IMR-90 (cell line): ENCODE measurements around the gene FIGLA. TPM values are rescaled to one million over a fixed set of nuclear protein-coding genes. Genes with fewer than 3 reads are reported as not detected.
A peak's percentile ranks its signal among the peaks of the same experiment; 100 is the strongest.

Source experiments
- ATAC-seq: fragments of 200-7000 bp; cut with Tn5 transposase; 2 replicates; pipeline ENCODE4 v1.9.1; 2020; ENCODE audit warnings: low read depth, mild to moderate bottlenecking, moderate library complexity
- BruUV-seq: library from RNA; stranded (reverse); fragments of 400-500 nt; replicated peaks from 2 replicates; lab custom pipeline; 2021; lab: Mats Ljungman, UMichigan
- CTCF ChIA-PET: fragments of 300-600 bp; formaldehyde crosslinking; extraction: SDS; loops from one replicate; lab custom pipeline; 2021; ENCODE audit warnings: antibody characterized with exemption; lab: Yijun Ruan, JAX
- POLR2A ChIA-PET: fragments of 300-600 bp; sonication (Branson Sonifier 250); formaldehyde crosslinking; loops from one replicate; lab custom pipeline; 2022; ENCODE audit warnings: antibody characterized with exemption; ENCODE audit not compliant: unreplicated experiment; lab: Charles Lee
- DNase-seq: peaks from one replicate; pipeline ENCODE4 v3.0.0; 2013
- H2AFZ ChIP-seq: replicated peaks from 2 replicates; pipeline ENCODE3; 2013; ENCODE audit warnings: low read length, mild to moderate bottlenecking; ENCODE audit not compliant: poor library complexity
- H2AK5ac ChIP-seq: 2 replicates; pipeline ENCODE4 v1.6.1; 2013; ENCODE audit warnings: low read depth, low read length, inconsistent platforms
- H2AK9ac ChIP-seq: replicated peaks from 2 replicates; pipeline ENCODE3; 2013; ENCODE audit warnings: mild to moderate bottlenecking, low read depth, low read length, moderate library complexity; ENCODE audit not compliant: poor library complexity
- H2BK120ac ChIP-seq: 2 replicates; pipeline ENCODE4 v1.6.1; 2013; ENCODE audit warnings: low read depth, low read length, inconsistent platforms
- H2BK15ac ChIP-seq: 3 replicates; pipeline ENCODE4 v1.6.1; 2013; ENCODE audit warnings: low read depth, low read length, inconsistent platforms
- H2BK20ac ChIP-seq: 2 replicates; pipeline ENCODE4 v1.6.1; 2013; ENCODE audit warnings: low read depth, mild to moderate bottlenecking, inconsistent platforms, low read length, moderate library complexity
- H2BK5ac ChIP-seq: 2 replicates; pipeline ENCODE4 v1.6.1; 2013; ENCODE audit warnings: mild to moderate bottlenecking, low read depth, low read length, inconsistent platforms; ENCODE audit not compliant: poor library complexity, severe bottlenecking
- H3K14ac ChIP-seq: replicated peaks from 2 replicates; pipeline ENCODE4 v1.6.1; 2013; ENCODE audit warnings: low read depth, low read length, inconsistent platforms
- H3K18ac ChIP-seq: 2 replicates; pipeline ENCODE4 v1.6.1; 2013; ENCODE audit warnings: low read depth, low read length, control low read depth
- H3K23ac ChIP-seq: 2 replicates; pipeline ENCODE4 v1.6.1; 2013; ENCODE audit warnings: low read depth, low read length, inconsistent platforms
- H3K27ac ChIP-seq: 2 replicates; pipeline ENCODE4 v1.5.1; 2013; ENCODE audit warnings: mild to moderate bottlenecking, control low read depth, low read length; ENCODE audit not compliant: insufficient read depth
- H3K27me3 ChIP-seq: 2 replicates; pipeline ENCODE4 v1.6.1; 2013; ENCODE audit warnings: low read length; ENCODE audit not compliant: control insufficient read depth, insufficient read depth
- H3K36me3 ChIP-seq: 2 replicates; pipeline ENCODE4 v1.6.1; 2013; ENCODE audit warnings: low read length, mixed read lengths; ENCODE audit not compliant: control insufficient read depth, insufficient read depth
- H3K4ac ChIP-seq: 2 replicates; pipeline ENCODE4 v1.6.1; 2013; ENCODE audit warnings: low read depth, low read length, inconsistent platforms
- H3K4me1 ChIP-seq: 2 replicates; pipeline ENCODE4 v1.6.1; 2013; ENCODE audit warnings: low read length, mixed read lengths; ENCODE audit not compliant: control insufficient read depth, insufficient read depth
- H3K4me2 ChIP-seq: 2 replicates; pipeline ENCODE4 v1.6.1; 2013; ENCODE audit warnings: low read depth, mild to moderate bottlenecking, control low read depth, low read length, moderate library complexity
- H3K4me3 ChIP-seq: 2 replicates; pipeline ENCODE4 v1.5.1; 2013; ENCODE audit warnings: low read depth, mild to moderate bottlenecking, control low read depth, low read length, moderate library complexity; ENCODE audit not compliant: insufficient read depth
- H3K56ac ChIP-seq: 2 replicates; pipeline ENCODE4 v1.6.1; 2013; ENCODE audit warnings: low read length, inconsistent platforms; ENCODE audit not compliant: insufficient read depth; ENCODE audit errors: extremely low read depth
- H3K79me1 ChIP-seq, 2 experiments: 2 replicates each; pipeline ENCODE4 v1.6.1; 2013; ENCODE audit warnings: low read length in 2 of 2, inconsistent platforms in 1 of 2, low read depth in 1 of 2
- H3K9ac ChIP-seq: 2 replicates; pipeline ENCODE4 v1.6.1; 2013; ENCODE audit warnings: low read depth, low read length, control low read depth
- H3K9me1 ChIP-seq: 2 replicates; pipeline ENCODE4 v1.6.1; 2013; ENCODE audit warnings: low read length, inconsistent platforms; ENCODE audit not compliant: insufficient read depth
- H3K9me3 ChIP-seq: 2 replicates; pipeline ENCODE4 v1.6.1; 2013; ENCODE audit warnings: low read length; ENCODE audit not compliant: control insufficient read depth, insufficient read depth
- H4K20me1 ChIP-seq: 2 replicates; pipeline ENCODE4 v1.6.1; 2013; ENCODE audit warnings: low read length, inconsistent platforms; ENCODE audit not compliant: insufficient read depth
- H4K5ac ChIP-seq: 2 replicates; pipeline ENCODE4 v1.6.1; 2013; ENCODE audit warnings: mild to moderate bottlenecking, low read depth, low read length, control low read depth
- H4K8ac ChIP-seq, 2 experiments: 2 replicates each; pipeline ENCODE4 v1.6.1; 2013; ENCODE audit warnings: low read depth in 2 of 2, low read length in 2 of 2, control low read depth in 1 of 2, inconsistent platforms in 1 of 2
- H4K91ac ChIP-seq: 2 replicates; pipeline ENCODE4 v1.6.1; 2013; ENCODE audit warnings: low read depth, low read length, inconsistent platforms; ENCODE audit not compliant: insufficient read depth
- BHLHE40 ChIP-seq: fragments of 150-350 bp; IDR thresholded peaks from 2 replicates; pipeline ENCODE4 v1.6.1; 2016; ENCODE audit warnings: mild to moderate bottlenecking, low read depth, low read length
- CTCF ChIP-seq: conservative IDR thresholded peaks from 2 replicates; pipeline ENCODE4 v1.5.1; 2012; ENCODE audit warnings: mild to moderate bottlenecking, low read depth, low read length, improper control_type of control experiment
- MAZ ChIP-seq: IDR thresholded peaks from 2 replicates; pipeline ENCODE4 v1.6.1; 2012; ENCODE audit warnings: low read depth, mild to moderate bottlenecking, low read length, improper control_type of control experiment, moderate library complexity, borderline replicate concordance
- NFE2L2 ChIP-seq: fragments of 150-350 bp; IDR thresholded peaks from 2 replicates; pipeline ENCODE4 v1.6.1; 2016; ENCODE audit warnings: low read depth, mild to moderate bottlenecking, low read length
- RFX5 ChIP-seq: IDR thresholded peaks from 2 replicates; pipeline ENCODE4 v1.8.0; 2012; ENCODE audit warnings: low read depth, mild to moderate bottlenecking, low read length, moderate library complexity
- SMC3 ChIP-seq: fragments of 150-350 bp; IDR thresholded peaks from 2 replicates; pipeline ENCODE4 v1.6.1; 2016; ENCODE audit warnings: low read depth, mild to moderate bottlenecking, antibody characterized with exemption, low read length, moderate library complexity
- USF2 ChIP-seq: fragments of 150-350 bp; IDR thresholded peaks from 2 replicates; pipeline ENCODE4 v1.6.1; 2017; ENCODE audit warnings: mild to moderate bottlenecking, antibody characterized with exemption, low read length, low read depth
- WGBS, 2 experiments: methylation state at CpG; one replicate each; pipeline versions ENCODE4 v1.1.5 to v1.1.7; 2013; ENCODE audit warnings: missing lambda C conversion rate in 2 of 2; ENCODE audit not compliant: insufficient read length in 1 of 2; ENCODE audit errors: extremely low coverage in 2 of 2; 5-methylcytosine and 5-hydroxymethylcytosine counted together
- dilution Hi-C: fragments of 300-500 bp; cut with HindIII; formaldehyde crosslinking; loops from one replicate; pipeline ENCODE4 v1.14.3; 2018; ENCODE audit warnings: low sequenced_read_pairs; ENCODE audit not compliant: unreplicated experiment
- in situ Hi-C: fragments of 300-500 bp; cut with MboI; formaldehyde crosslinking; loops from 3 replicates; pipeline ENCODE4 v1.14.3; 2019; ENCODE audit warnings: low sequenced_read_pairs, inconsistent platforms, mixed read lengths
- intact Hi-C: fragments of 100-400 bp; cut with micrococcal nuclease; formaldehyde crosslinking; loops from 2 replicates; pipeline ENCODE4 v1.10.0; 2022
- polyA plus RNA-seq, 3 experiments: library from polyadenylated mRNA; depleted of rRNA; stranded (reverse); fragments of >200 nt; gene quantifications; 2 replicates each; pipeline ENCODE4 v1.2.3, GENCODE V29; 2012; ENCODE audit warnings: low replicate concordance in 1 of 3
- total RNA-seq: library from RNA; depleted of rRNA; stranded (reverse); fragments of >200 nt; gene quantifications from 2 replicates; pipeline ENCODE4 v1.2.3, GENCODE V29; 2012

The FIGLA gene
- total and polyA plus RNA-seq, 2 of the 4 experiments (the other 2 are of a cell fraction), result not detected

DNA sequence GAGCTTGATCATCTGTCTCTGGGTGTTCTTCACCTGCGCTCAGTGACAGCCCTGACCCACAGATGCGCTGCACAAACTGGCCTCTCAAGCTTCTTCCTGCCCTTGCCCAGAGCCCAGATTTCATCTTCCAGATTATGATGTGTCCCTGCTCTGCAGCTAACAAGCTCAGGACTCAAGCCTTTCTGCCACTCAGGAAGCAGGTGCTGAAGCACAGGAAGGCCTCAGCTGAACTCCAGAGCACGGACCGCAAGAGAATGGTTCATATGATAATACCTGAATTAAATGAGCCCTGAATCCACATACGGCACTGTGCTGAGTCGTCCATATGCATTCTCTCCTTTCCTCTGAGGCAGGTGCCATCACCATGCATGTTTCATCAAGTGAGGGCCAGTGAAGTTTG is 41.4 kb upstream of the FIGLA start:
- Histone ChIP-seq H3K4me1 (no peaks in the 10 kb centered on the region), H3K56ac (no peak overlapping the region), H4K8ac (no peak overlapping the region), H3K18ac (no peak overlapping the region), H3K4me3 (no peak overlapping the region), H2BK120ac (no peak overlapping the region), H4K20me1 (no peaks in the 10 kb centered on the region), H2BK5ac (no peak overlapping the region), H2AK5ac (no peak overlapping the region), H3K4ac (no peak overlapping the region), H3K9ac (no peak overlapping the region), H2BK20ac (no peak overlapping the region), H4K91ac (no peak overlapping the region), H2AK9ac (no peak overlapping the region), H2AFZ (peak overlapping the region; percentile 24), H3K27me3 (peaks cover 14% of the 10 kb centered on the region), H3K9me3 (no peaks in the 10 kb centered on the region), H3K14ac (no peak overlapping the region), H3K79me1 (no peaks in the 10 kb centered on the region), H3K9me1 (no peaks in the 10 kb centered on the region), H3K23ac (no peak overlapping the region), H3K4me2 (no peak overlapping the region), H3K27ac (no peak overlapping the region), H3K36me3 (no peaks in the 10 kb centered on the region), H2BK15ac (no peak overlapping the region), H4K5ac (no peak overlapping the region)
- ChIA-PET POLR2A (no interaction called here), CTCF (no interaction called here)
- intact Hi-C loops, result no loop called here
- dilution Hi-C loops, result no loop called here
- no TSS peak for BruUV-seq
- no peak for TF ChIP-seq USF2
- TF ChIP-seq CTCF, result no peak
- TF ChIP-seq BHLHE40, result no peak
- TF ChIP-seq NFE2L2, result no peak
- no peak for TF ChIP-seq RFX5
- TF ChIP-seq MAZ, result no peak
- no peak for TF ChIP-seq SMC3
- 66% methylated on average over 5 of the region's 6 CpGs; no CpG with 5 or more reads in 1 of the 2 experiments for whole genome bisulfite sequencing, 2 experiments
- in situ Hi-C loops, result no loop called here
- DNase-seq (no peak), ATAC-seq (no peak)
